ENCODE measurements around the gene MIEF2. TPM values are rescaled to one million over a fixed set of nuclear protein-coding genes. Genes with fewer than 3 reads are reported as not detected.
"Not testable (repeated sequence)": the region's sequence is repeated elsewhere in the genome, so short reads cannot be mapped to it uniquely, and the experiment has no call there.

Gene MIEF2
- total RNA-seq, 1 experiment from 2014 or later, result 19.4 TPM

DNA sequence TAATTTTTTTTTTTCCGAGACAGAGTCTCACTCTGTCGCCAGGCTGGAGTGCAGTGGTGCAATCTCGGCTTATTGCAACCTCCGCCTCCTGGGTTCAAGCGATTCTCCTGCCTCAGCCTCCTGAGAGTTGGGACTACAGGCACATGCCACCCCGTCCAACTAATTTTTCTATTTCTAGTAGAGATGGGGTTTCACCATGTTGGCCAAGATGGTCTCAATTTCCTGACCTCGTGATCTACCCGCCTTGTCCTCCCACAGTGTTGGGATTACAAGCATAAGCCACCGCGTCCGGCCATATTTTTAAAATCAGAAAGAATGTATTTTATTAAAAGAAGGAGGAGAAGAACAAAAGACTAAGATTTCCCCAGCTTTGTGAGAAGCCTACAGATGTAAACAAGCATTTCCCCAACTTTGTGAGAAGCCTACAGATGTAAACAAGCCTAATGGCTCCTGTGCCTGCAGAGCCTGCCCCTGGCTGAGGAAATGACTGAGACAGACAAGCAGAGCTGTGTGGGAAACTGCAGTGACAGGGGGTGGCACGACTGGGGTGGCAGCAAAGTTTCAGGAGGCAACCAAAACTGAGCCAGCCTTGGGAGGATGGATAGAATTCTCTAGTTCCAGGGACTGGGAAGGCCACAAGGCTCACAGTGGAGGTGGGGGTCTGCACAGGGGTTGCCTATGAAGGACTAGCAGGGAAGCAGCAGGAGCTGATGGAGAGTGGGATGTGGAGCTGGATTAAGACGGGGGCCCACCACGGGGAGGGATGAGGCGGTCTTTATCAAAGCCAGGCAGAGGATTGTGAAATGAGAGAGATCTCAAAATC lies 31.5 kb downstream of the MIEF2 start:
- DNase-seq (ENCODE audit: low spot score), result no peak

DNA sequence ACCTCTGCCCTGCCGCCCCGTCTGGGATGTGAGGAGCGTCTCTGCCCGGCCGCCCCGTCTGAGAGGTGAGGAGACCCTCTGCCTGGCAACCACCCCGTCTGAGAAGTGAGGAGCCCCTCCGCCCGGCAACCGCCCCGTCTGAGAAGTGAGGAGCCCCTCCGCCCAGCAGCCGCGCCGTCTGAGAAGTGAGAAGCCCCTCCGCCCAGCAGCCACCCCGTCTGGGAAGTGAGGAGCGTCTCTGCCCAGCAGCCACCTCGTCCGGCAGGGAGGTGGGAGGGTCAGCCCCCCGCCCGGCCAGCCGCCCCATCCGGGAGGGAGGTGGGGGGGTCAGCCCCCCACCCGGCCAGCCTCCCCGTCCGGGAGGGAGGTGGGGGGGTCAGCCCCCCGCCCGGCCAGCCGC lies 37.6 kb downstream of the MIEF2 start:
- not testable (repeated sequence) for DNase-seq (ENCODE audit: low spot score)

DNA sequence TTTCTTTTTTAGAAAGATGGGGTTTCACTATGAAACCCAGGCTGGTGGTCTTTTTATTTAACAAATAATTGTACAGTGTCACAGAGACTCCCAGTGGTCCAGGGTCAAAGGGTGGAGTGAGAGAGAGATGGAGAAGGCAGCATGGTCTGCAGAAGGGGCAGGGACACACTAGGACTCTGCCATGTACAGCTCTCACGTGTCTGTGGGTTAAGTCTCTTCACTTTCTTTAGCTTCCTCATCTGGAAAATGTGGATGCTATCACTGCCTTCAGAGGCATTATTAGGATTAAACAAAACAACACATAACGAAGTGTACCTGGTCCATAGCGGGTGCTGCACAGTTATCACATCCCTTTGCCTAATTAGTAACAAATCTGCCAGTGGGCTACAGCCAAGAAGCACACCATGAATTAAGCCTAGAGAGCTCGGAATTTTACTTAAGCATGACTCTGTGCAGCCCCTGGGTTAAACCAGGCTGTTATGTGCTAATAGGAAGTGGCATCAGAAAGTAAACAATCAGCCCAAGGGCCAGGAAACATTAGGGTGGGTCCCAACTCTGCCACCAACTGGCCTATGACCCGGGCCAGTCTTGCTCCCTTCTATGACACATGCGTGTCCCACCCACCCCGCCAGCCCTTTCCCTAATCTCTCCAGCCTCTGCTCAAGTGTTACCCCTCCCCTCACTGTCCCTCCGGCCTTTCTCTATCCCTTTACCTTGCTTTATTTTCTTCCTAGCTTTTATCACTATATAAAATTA lies 40.4 kb downstream of the MIEF2 start:
- no peak for DNase-seq (ENCODE audit: low spot score)

DNA sequence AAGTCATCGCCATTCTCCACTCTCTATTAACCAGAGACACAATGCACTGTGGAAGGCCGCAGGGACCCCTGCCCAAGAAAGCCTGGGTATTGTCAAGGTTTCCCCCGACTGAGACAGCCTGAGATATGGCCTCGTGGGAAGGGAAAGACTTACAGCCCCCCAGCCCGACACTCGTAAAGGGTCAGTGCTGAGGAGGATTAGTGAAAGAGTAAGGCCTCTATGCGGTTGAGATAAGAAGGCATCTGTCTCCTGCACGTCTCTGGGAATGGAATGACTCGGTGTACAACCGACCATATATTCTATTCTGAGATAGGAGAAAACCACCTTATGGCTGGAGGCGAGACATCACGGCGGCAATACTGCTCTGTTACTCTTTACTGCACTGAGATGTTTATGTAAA lies 42.7 kb downstream of the MIEF2 start:
- not testable (repeated sequence) for DNase-seq (ENCODE audit: low spot score)

DNA sequence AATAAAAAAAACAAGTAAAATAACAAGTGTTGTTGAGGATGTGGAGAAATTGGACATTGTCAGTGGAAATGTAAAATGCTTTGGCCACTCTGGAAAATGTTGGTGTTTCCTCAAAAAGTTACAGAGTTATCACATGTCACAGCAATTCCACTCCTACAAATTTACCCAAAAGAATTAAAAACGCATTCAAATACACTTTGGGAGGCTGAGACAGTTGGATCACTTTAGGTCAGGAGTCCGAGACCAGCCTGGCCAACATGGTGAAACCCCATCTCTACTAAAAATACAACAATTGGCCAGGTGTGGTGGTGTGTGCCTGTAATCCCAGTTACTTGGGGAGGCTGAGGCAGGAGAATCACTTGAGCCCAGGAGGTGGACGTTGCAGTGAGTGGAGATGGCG lies 48.7 kb downstream of the MIEF2 start:
- DNase-seq (ENCODE audit: low spot score), result no peak

DNA sequence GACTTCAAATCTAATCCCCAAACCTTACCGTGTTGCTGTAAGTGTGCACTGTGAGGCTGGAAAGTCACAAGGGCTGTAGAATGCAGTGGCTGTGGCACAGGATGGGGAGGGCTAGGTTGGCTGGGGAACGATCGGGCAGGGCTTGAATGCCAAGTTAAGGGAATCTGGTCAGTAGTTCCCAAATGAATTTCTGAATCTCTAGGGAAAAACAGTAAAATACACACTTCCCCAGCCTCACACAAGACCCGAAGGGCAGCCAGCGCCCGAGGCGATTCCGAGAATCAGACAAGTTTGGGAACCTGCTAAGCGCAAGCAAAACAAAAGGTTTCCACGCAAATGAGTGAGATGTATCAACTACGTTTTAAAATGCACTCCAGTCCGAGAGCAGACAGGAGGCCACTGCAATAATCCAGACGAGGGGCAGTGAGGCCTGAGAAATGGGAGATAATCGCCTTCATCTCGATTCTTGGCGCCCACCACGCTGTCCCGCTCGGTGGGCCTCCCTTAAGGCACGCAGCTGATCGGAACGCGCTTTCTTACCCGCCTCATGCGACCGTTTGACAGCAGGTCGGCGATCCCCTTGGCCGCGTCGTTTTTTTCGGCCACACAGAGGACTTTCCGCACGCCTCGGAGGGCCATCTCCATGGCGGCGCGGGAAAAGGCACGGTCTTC lies 53.7 kb downstream of the MIEF2 start:
- no peak for DNase-seq (ENCODE audit: low spot score)

DNA sequence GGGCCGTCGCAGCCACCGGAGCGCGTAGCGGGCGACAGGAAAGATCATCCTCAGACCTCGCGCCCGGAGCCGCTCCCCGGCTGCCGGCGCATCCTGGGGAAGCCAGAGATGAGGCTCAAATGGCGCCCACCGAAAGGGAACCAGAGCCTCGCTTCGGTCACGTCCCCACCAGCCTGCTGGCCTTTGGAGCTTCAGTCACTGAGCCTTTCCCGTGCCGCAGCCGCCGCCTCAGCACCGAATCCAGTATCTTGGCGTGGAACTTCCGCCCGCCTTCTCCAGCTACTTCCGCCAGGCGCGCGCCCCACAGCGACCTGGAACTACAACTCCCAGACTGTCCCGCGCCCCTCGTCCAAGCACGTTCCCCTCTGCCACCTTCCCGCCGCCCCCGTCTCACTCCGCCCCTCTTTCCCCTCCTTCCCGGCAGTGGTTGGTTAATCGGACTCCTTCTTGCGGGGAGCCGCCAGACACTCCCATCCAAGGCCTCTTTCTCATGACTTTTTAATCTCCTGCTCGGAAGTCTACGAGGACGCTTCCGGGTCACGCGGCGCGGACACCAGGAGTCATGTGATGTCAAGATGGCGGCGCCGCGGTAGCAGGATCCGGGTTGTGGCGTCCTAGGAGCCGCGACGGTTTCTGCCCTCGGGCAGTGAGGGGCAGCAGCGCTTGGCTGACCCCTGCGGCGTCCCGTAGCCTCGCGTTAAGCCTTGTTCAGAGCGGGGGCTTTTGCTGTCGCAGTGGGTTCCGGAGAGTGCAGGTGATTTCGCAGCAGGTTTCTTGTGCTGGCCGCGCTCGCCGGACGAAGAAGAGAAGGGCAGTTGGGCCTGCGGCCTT lies 54.5 kb downstream of the MIEF2 start, which contains the start of the genes SMCR8 and TOP3A:
Gene SMCR8, plus strand, starts transcription at position 563 of the 831 bp plus-strand sequence. CDS start 497 bp downstream, outside the sequence.
Gene TOP3A, minus strand, starts transcription at position 264 of the 831 bp plus-strand sequence. Its CDS starts 216 bp downstream, at position 48.
- DNase-seq (ENCODE audit: low spot score), result peak; percentile 98

DNA sequence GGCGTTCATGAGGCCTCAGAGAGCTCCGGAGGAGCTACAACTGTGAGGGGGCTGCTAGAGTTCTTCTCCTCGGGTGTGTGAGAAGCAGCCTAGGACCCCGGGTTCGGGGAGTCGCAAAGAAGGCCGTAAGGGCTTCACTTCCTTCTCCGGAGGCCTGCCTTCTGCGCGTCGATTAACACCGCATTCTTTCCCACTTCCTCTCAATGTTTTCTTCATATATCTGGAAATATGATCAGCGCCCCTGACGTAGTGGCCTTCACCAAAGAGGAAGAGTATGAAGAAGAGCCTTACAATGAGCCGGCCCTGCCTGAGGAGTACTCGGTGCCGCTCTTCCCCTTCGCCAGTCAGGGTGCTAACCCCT lies 55.1 kb downstream of the MIEF2 start:
- DNase-seq (ENCODE audit: low spot score), result no peak

DNA sequence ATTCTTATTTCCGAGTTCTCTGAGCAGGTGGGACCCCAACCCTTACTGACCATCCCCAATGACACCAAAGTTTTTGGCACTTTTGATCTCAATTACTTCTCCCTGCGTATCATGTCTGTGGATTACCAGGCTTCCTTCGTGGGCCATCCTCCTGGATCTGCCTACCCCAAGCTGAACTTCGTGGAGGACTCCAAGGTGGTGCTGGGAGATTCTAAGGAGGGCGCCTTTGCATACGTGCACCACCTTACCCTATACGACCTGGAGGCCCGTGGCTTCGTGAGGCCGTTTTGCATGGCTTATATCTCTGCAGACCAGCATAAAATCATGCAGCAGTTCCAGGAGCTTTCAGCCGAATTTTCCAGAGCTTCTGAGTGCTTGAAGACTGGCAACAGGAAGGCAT lies 55.5 kb downstream of the MIEF2 start:
- no peak for DNase-seq (ENCODE audit: low spot score)

Other genes with a start within 250 kb of the MIEF2 start
- gene ATPAF2, start 221.5 kb upstream of the MIEF2 start, total RNA-seq (2014; rRNA removed; shearing (Covaris generic)), result 10.9 and 12.9 TPM in 2 replicates
- gene GID4, start 221.3 kb upstream of the MIEF2 start, total RNA-seq (2014; rRNA removed; shearing (Covaris generic)), result 6.5 and 7.7 TPM in 2 replicates
- 55.7 and 59.3 TPM in 2 replicates for gene DRG2, start 172.7 kb upstream of the MIEF2 start, total RNA-seq (2014; rRNA removed; shearing (Covaris generic))
- gene MYO15A, start 151.9 kb upstream of the MIEF2 start, total RNA-seq (2014; rRNA removed; shearing (Covaris generic)), result 0.02 and 0.09 TPM in 2 replicates
- gene ALKBH5, start 76.8 kb upstream of the MIEF2 start, total RNA-seq (2014; rRNA removed; shearing (Covaris generic)), result 107 and 116 TPM in 2 replicates
- 41.7 and 47.2 TPM in 2 replicates for gene LLGL1, start 35.0 kb upstream of the MIEF2 start, total RNA-seq (2014; rRNA removed; shearing (Covaris generic))
- 369 and 474 TPM in 2 replicates for gene FLII, start 1.9 kb upstream of the MIEF2 start, total RNA-seq (2014; rRNA removed; shearing (Covaris generic))
- 39.2 and 52.7 TPM in 2 replicates for gene TOP3A, start 54.3 kb downstream of the MIEF2 start, total RNA-seq (2014; rRNA removed; shearing (Covaris generic))
- 10.4 and 11.9 TPM in 2 replicates for gene SMCR8, start 54.6 kb downstream of the MIEF2 start, total RNA-seq (2014; rRNA removed; shearing (Covaris generic))
- gene SHMT1, start 102.9 kb downstream of the MIEF2 start, total RNA-seq (2014; rRNA removed; shearing (Covaris generic)), result 34.1 and 39.3 TPM in 2 replicates
- gene EVPLL, start 117.1 kb downstream of the MIEF2 start, total RNA-seq (2014; rRNA removed; shearing (Covaris generic)), result not detected in 2 replicates
- gene LGALS9C, start 216.1 kb downstream of the MIEF2 start, total RNA-seq (2014; rRNA removed; shearing (Covaris generic)), result not detected in 2 replicates

Measured in A172 (cell line).